Lower leg skin (tissue), 4 donors: ENCODE data around the gene MUC6. TPM values are rescaled to one million over a fixed set of nuclear protein-coding genes. Genes with fewer than 3 reads are reported as not detected.

Source experiments
- DNase-seq, 2 donors: peaks; one replicate each; pipeline ENCODE4 v3.0.0-alpha.2; 2019; ENCODE audit warnings: low spot score in 2 of 2
- H3K4me3 ChIP-seq: fragments of 200-600 bp; sonication (generic); 2 replicates; pipeline ENCODE4 v1.5.1; 2017; ENCODE audit warnings: mild to moderate bottlenecking, low read depth; ENCODE audit not compliant: poor library complexity, severe bottlenecking
- POLR2A ChIP-seq, 2 donors: fragments of 450-650 bp; IDR thresholded peaks; one replicate each; pipeline ENCODE4 v1.6.1; 2016 to 2017; ENCODE audit warnings: antibody characterized with exemption in 2 of 2, mild to moderate bottlenecking in 1 of 2, moderate library complexity in 1 of 2
- WGBS, 2 donors: methylation state at CpG; one replicate each; pipeline ENCODE4 v1.1.5; 2018; 5-methylcytosine and 5-hydroxymethylcytosine counted together
- intact Hi-C: fragments of 100-400 bp; cut with DNase I; formaldehyde crosslinking; loops from one replicate; pipeline ENCODE4 v1.15.0; 2023; ENCODE audit warnings: low total_unique reads
- total RNA-seq, 4 donors: library from RNA; depleted of rRNA; stranded (reverse); fragments of >200 nt; gene quantifications; one replicate each; pipeline ENCODE4 v1.1.0, GENCODE V29; 2016
- TF ChIP-seq, protein P1 (sequence below), 3 donors: fragments of 450-650 bp; IDR thresholded peaks; one replicate each; pipeline ENCODE4 v1.5.1; 2016; ENCODE audit warnings: antibody characterized with exemption in 3 of 3, mild to moderate bottlenecking in 3 of 3, moderate library complexity in 2 of 3

MUC6 gene
- total RNA-seq, 4 donors from 2014 or later, result not detected

DNA sequence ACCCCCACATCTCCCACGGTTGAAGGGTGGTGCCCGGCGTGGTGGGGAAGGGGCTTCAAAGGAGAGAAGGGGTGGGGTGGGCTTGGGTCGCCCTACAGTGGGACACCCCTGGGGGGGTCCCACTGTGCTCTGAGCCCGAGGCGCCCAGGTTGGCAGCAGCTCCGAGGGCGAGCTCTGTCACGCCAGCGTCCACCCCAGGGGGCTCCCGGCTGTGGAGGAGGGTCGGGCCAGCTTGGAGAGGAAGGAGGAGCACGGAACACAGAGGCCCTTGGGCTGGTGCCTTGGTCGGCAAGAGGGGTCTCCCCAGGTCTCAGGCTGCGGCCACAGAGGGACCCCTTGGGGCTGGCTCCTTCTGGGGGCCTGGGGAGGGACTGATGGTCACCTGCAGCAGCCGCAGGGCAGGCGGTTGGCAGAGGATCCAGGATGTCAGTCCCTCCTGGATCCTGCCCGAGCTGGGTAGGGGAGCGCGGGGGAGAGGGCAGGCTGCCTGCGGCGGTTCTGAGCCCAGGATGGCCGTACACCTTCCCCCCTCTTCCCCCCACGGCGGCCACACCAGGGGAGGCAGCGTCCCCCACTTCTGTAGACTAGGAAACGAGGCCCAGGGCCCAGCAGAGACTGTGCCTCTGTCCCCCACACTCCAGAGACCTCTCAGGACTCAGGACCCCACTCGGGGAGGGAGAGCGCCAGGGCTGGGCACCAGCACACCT is 788 bp downstream of the MUC6 start:
- WGBS, 2 donors, result 69 to 80% methylated on average over 12 to 18 of the region's 29 CpGs
- no peak overlapping the region for H3K4me3 ChIP-seq
- TF ChIP-seq POLR2A (IDR thresholded peaks at IDR 0.05), result no peak
- TF ChIP-seq, protein P1, sequence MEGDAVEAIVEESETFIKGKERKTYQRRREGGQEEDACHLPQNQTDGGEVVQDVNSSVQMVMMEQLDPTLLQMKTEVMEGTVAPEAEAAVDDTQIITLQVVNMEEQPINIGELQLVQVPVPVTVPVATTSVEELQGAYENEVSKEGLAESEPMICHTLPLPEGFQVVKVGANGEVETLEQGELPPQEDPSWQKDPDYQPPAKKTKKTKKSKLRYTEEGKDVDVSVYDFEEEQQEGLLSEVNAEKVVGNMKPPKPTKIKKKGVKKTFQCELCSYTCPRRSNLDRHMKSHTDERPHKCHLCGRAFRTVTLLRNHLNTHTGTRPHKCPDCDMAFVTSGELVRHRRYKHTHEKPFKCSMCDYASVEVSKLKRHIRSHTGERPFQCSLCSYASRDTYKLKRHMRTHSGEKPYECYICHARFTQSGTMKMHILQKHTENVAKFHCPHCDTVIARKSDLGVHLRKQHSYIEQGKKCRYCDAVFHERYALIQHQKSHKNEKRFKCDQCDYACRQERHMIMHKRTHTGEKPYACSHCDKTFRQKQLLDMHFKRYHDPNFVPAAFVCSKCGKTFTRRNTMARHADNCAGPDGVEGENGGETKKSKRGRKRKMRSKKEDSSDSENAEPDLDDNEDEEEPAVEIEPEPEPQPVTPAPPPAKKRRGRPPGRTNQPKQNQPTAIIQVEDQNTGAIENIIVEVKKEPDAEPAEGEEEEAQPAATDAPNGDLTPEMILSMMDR (IDR thresholded peaks at IDR 0.05), result no peak
- intact Hi-C loops, result no loop called here
- DNase-seq, result no peak

DNA sequence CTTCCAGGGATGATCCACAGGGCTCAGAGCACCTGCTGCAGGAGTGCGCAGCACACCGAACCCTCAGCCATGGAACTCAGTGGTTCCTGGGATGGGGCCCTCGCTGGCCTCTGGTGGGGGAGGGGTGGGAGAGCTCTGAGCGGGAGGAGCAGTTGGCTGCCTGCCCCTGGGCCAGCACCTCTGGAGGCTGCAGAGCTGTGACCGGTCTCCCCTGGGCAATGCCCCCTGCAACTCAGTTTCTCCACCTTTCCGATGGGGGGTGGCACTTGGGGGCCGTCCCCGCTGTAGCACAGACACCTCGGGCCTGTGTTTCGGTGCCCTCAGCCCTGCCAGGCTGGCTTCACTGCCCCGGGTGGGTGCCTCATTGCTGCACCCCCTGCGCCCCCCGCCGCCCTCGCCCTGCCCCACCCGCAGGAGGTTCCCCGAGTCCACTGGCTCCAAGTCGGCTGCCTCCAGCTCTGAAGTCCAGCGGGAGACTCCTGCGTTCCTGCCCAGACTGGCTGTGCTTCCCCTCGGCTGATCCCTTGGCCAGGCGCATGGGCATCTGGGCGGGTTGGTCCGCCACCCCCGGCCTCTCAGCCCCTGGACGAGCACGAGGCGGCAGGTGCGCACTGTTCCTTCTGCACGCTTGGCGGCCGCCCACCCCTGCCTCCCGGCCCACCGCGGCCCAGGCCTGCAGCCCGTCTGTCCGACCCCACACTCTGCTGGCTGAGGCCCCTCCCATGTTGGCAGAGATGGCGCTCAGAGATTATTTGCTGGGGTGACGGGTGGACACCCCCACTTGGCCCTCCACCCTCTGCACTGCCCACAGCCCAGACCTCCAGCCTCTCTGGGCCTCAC is 1.8 kb downstream of the MUC6 start:
- no peak for TF ChIP-seq POLR2A (IDR thresholded peaks at IDR 0.05)
- TF ChIP-seq, protein P1 (IDR thresholded peaks at IDR 0.05), result no peak
- no peak overlapping the region for H3K4me3 ChIP-seq
- 66% methylated on average over 34 to 35 of the region's 39 CpGs for WGBS, 2 donors
- DNase-seq, result no peak
- intact Hi-C loops, result no loop called here

DNA sequence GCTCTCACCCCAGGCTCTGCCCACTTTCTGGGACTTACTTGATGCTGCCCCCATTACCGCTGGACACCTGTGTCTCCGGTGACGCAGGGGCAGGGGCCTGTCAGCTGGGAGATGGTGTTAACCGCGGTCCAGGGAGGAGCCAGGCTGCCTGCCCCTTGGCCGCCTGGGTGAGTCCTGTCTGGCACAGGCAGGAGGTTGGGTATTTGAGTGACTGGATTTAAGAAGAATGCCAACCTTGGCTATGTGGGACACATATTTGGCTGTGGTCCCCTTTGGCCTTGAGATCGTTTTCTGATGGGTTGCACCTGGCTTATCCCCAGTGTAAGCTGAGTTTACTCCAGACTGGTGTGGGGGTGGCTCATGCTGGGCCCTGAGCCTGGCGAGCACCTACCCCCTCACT is 2.5 kb downstream of the MUC6 start:
- DNase-seq, result no peak
- WGBS, 2 donors, result 67 to 69% methylated on average over 8 of the region's 8 CpGs
- intact Hi-C loops, result no loop called here
- H3K4me3 ChIP-seq, result no peak overlapping the region
- no peak for TF ChIP-seq POLR2A (IDR thresholded peaks at IDR 0.05)
- TF ChIP-seq, protein P1 (IDR thresholded peaks at IDR 0.05), result no peak

DNA sequence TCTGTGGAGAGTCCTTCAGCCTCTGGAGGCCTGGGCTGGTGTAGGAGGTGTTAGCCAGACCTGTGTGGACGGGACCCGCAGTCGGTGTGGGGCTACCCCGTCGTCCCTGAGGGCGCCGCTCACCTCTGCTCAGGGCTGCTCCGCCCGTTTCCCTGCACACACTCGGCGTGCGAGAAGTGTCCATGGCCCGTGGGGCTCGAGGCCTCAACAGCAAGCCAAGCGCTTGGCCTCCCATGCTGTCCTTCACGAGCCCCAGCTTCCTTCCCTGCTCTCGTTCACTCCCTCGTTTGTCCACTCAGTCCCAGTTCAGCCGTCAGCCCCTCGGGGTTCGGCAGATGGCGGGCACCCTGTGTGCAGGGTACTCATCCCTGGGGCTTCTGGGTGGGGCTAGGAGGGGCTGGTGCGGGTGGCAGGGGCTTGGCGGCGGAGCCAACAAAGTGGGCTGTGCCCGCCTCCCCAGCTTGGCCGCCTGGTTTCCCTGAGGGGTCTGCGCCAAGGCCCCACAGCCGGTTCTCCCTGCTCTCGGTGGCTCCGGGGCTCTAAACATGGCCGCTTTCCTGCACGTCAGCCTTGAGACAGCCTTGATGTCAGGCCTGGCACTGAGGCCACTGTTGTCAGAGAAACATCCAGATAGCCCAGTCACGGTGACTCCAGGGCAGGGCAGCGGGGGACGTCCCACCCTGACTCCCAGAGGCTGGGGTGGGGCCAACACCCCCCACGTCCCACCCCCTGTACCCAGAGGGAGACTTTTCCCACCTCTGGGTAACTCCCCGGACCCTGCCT is 3.3 kb downstream of the MUC6 start:
- DNase-seq, result no peak
- no peak overlapping the region for H3K4me3 ChIP-seq
- intact Hi-C loops, result no loop called here
- no peak for TF ChIP-seq POLR2A (IDR thresholded peaks at IDR 0.05)
- TF ChIP-seq, protein P1 (IDR thresholded peaks at IDR 0.05), result no peak
- 52 to 54% methylated on average over 32 to 38 of the region's 38 CpGs for WGBS, 2 donors

DNA sequence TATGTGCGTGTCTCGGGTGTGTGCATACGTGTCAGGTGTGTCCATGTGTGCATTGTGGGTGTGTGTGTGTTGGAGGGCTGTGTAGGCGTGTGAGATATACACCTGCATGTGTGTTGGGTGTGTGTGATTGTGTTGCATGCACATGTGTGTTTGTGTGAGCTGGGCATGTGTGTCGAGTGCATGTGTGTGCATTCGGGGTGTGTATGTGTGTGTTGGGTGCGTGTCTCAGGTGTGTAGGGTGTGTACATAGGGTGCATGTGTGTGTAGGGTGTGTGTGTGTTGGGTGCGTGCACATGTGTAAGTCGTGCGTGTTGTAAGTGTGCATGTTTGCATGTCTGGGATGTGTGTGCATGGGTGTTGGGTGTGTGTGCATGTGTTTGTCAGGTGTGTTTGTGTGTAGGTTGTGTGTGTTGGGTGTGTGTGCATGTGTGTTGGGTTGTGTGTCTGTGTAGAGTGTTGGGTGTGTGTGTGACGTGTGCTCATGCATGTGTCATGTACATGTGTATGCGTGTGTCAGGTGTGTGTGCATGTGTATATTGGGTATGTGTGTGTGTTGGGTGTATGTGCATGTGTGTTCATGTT is 4.1 kb downstream of the MUC6 start:
- DNase-seq, result no peak
- WGBS, 2 donors, result 93% methylated on average over 12 of the region's 12 CpGs
- TF ChIP-seq, protein P1 (IDR thresholded peaks at IDR 0.05), result no peak
- no peak for TF ChIP-seq POLR2A (IDR thresholded peaks at IDR 0.05)
- H3K4me3 ChIP-seq, result no peak overlapping the region
- intact Hi-C loops, result no loop called here
